ENCODE data around the gene CHD2.
A peak's percentile ranks its signal among the peaks of the same experiment; 100 is the strongest.

The CHD2 gene

DNA sequence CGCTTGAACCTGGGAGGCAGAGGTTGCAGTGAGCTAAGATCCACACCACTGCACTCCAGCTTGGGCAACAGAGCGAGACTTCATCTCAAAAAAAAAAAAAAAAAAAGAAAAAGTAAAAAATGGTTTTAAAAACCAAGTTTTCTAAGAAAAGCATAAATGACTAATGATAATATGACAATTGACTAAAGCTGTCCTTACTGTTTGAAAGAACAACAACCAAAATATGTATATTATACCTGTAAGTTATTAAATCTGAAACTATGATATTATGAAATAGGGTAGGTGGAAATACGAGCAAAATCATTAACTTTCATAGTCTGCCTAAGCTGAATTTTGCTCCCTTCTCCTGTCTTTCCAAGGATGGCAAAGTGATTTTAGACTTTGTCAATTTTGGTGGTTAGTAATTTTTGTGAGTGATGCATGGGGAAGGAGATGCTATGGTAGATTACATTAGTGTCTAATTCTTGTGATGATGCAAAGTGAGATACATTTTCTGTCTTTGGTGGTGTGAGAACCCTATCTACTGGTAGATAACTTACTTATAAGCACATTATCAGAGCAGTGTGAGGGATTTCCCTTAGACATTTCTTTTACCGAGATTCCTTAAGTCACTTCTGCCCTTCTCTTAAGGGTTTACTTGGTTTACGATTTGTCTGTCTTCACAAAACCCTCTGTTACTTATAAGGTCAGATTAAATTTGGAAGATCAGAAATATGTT, 10.6 kb upstream of the CHD2 start:
- Mint-ChIP-seq H3K27ac (ENCODE audit: low read depth) (peak overlapping the region; percentile 81), H3K27me3 (no peaks in the 10 kb centered on the region), H3K4me3 (peak overlapping the region; percentile 65), H3K9me3 (no peaks in the 10 kb centered on the region), H3K36me3 (ENCODE audit: insufficient read depth) (peaks cover 77% of the 10 kb centered on the region), H3K4me1 (peaks cover 48% of the 10 kb centered on the region)
- DNase-seq (ENCODE audit: low spot score in 2 of 2) (no peak), ATAC-seq (replicated peaks; ENCODE audit: extremely low read depth, poor library complexity, severe bottlenecking) (no peak)

DNA sequence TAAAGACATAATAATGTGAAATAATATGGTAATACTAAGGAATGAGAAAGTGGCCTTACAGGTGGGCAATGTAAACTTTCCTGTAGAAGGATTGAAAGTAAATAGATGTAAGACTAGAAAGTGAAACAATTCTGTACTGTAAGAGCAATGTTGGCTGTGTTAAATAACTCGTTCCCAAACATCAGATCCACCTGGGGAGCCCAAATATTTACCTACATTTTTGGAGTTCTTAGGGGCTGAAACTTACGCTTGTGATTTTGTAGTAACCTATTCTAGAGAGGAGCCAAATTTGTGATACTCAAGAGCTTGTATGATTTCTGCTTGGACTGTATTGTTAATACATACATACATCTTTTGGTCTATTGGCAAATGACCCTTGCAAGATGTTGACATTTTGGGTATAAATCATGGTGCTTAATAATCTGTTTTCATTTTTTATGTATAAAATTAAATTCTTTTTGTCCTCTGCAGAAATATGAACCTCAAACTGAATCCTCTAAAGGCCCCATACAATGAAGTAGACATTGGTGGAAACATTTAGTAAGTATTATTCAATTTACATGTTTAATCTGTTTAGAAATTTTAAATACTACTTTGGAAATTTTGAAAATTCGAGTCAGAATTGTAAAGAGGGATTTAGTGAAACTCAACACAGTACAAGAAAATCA, 8.5 kb upstream of the CHD2 start:
- no peak for DNase-seq (ENCODE audit: low spot score in 2 of 2)

DNA sequence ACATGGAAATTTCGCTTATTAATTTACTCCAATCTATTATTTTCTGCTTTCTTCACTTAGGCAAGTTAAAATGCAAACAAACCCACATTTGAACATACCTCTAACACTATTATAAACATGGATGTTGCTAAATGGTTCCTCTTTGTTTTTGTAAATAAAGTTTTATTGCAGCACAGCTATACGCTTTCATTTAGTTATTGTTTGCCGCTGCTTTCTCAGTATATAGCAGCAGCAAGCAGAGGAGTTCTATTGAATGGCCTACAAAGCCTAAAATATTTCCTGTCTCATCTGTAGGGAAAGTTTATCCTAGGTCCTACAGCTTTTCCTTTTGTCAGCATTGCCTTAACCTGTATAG, 7.9 kb upstream of the CHD2 start:
- peaks cover 72% of the 10 kb centered on the region for H3K36me3 Mint-ChIP-seq (ENCODE audit: insufficient read depth)
- H3K9me3 Mint-ChIP-seq = no peaks in the 10 kb centered on the region
- peaks cover 48% of the 10 kb centered on the region for H3K4me1 Mint-ChIP-seq
- H3K27me3 Mint-ChIP-seq = no peaks in the 10 kb centered on the region
- DNase-seq (ENCODE audit: low spot score in 2 of 2) = no peak
- no peak for ATAC-seq (replicated peaks; ENCODE audit: extremely low read depth, poor library complexity, severe bottlenecking)
- H3K4me3 Mint-ChIP-seq = no peak overlapping the region
- H3K27ac Mint-ChIP-seq (ENCODE audit: low read depth) = no peak overlapping the region

More for the DNA sequence above, 8.5 kb upstream of the CHD2 start:
- H3K9me3 Mint-ChIP-seq = no peaks in the 10 kb centered on the region
- H3K36me3 Mint-ChIP-seq (ENCODE audit: insufficient read depth) = peaks cover 72% of the 10 kb centered on the region
- H3K4me3 Mint-ChIP-seq = peak overlapping the region; percentile 65
- H3K4me1 Mint-ChIP-seq = peaks cover 48% of the 10 kb centered on the region
- ATAC-seq (replicated peaks; ENCODE audit: extremely low read depth, poor library complexity, severe bottlenecking) = no peak
- H3K27me3 Mint-ChIP-seq = no peaks in the 10 kb centered on the region
- no peak overlapping the region for H3K27ac Mint-ChIP-seq (ENCODE audit: low read depth)

GRCh38 chr15:92893200-92893599, 6.9 kb upstream of the CHD2 start:
- Mint-ChIP-seq H3K36me3 (ENCODE audit: insufficient read depth) (peaks cover 73% of the 10 kb centered on the region), H3K9me3 (no peaks in the 10 kb centered on the region), H3K4me3 (no peak overlapping the region)

DNA sequence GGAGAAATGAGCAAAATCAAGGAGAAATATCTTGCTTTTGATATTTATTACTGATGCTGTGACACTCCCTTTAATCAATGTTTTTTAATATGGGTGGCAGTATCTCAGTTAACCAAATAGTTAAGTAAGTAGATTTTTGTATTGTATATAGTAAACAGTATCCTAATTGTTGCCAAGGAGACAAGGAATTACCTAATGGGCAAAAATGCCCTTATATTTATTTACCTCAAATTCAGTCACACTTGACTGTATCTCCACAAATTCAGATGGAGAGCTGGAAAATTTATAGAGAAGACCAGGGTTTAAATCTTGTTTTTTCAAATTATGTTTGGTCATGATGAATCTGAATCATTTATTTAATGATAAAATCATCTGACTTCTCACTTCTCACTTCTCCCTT, 3.6 kb upstream of the CHD2 start:
- no peak for ATAC-seq (replicated peaks; ENCODE audit: extremely low read depth, poor library complexity, severe bottlenecking)
- H3K27ac Mint-ChIP-seq (ENCODE audit: low read depth) = peak overlapping the region; percentile 99
- no peaks in the 10 kb centered on the region for H3K27me3 Mint-ChIP-seq
- H3K36me3 Mint-ChIP-seq (ENCODE audit: insufficient read depth) = peaks cover 77% of the 10 kb centered on the region
- peaks cover 45% of the 10 kb centered on the region for H3K4me1 Mint-ChIP-seq
- no peak overlapping the region for H3K4me3 Mint-ChIP-seq
- DNase-seq (ENCODE audit: low spot score in 2 of 2) = no peak
- H3K9me3 Mint-ChIP-seq = peaks cover 7% of the 10 kb centered on the region

More at GRCh38 chr15:92893200-92893599, 6.9 kb upstream of the CHD2 start:
- Mint-ChIP-seq H3K27ac (ENCODE audit: low read depth) (no peak overlapping the region), H3K27me3 (no peaks in the 10 kb centered on the region), H3K4me1 (peaks cover 49% of the 10 kb centered on the region)
- ATAC-seq (replicated peaks; ENCODE audit: extremely low read depth, poor library complexity, severe bottlenecking) (no peak), DNase-seq (ENCODE audit: low spot score in 2 of 2) (no peak)

DNA sequence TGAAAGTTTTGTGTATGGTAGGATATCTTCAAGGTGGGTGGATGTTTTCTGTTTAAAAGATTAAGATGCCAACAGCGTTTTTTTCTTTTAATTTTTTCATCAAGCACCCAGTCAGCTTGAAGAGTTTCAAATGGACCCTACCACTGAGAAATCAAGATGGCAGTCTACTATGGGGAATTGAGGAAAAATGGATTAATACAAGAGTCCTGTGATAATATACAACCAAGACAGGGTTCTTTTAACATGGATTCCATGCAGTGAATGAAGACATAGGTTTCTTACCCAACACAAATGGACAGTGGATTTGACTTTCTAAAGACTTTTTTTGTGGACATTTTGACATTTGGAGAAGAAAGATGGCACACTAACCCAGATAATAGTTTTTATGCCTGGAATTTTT, 2.5 kb upstream of the CHD2 start:
- peaks cover 7% of the 10 kb centered on the region for H3K9me3 Mint-ChIP-seq
- no peak for ATAC-seq (replicated peaks; ENCODE audit: extremely low read depth, poor library complexity, severe bottlenecking)
- H3K27ac Mint-ChIP-seq (ENCODE audit: low read depth) = peak overlapping the region; percentile 99
- no peak for DNase-seq (ENCODE audit: low spot score in 2 of 2)
- no peak overlapping the region for H3K4me3 Mint-ChIP-seq
- H3K36me3 Mint-ChIP-seq (ENCODE audit: insufficient read depth) = peaks cover 72% of the 10 kb centered on the region
- H3K27me3 Mint-ChIP-seq = no peaks in the 10 kb centered on the region
- H3K4me1 Mint-ChIP-seq = peaks cover 44% of the 10 kb centered on the region

DNA sequence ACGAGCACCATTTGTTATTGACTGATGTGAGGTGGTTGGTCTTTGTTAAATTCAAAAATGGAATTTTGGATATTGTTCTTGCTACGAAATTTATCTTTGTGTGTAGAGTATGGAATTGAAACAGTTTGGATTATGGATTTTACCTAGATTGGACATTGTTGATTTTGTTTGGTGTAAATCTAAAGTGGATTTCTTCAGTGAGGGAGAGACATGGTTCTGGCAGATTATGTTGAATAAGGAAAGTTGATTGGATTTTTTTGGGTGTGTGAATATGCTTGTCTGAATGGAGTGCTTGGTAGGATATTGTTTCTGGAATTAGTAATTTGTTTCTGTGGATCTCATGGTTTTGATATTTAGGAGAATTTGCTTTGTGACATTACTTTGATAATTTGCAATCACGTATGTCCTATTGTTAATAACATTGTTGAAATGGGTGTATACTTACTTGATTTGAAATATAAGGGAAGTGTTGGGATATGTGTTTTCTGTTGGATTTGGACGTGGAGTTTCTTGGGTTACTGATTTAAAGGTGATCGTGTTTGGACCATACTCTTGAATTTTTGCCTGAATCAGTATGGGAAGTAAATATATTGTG, 1.0 kb upstream of the CHD2 start:
- no peaks in the 10 kb centered on the region for H3K27me3 Mint-ChIP-seq
- peaks cover 69% of the 10 kb centered on the region for H3K36me3 Mint-ChIP-seq (ENCODE audit: insufficient read depth)
- peaks cover 50% of the 10 kb centered on the region for H3K4me1 Mint-ChIP-seq
- DNase-seq (ENCODE audit: low spot score in 2 of 2) (no peak), ATAC-seq (replicated peaks; ENCODE audit: extremely low read depth, poor library complexity, severe bottlenecking) (no peak)
- H3K27ac Mint-ChIP-seq (ENCODE audit: low read depth) = peak overlapping the region; percentile 99
- H3K4me3 Mint-ChIP-seq = peak overlapping the region; percentile 89
- H3K9me3 Mint-ChIP-seq = peaks cover 7% of the 10 kb centered on the region

GRCh38 chr15:92899601-92899947, 550 bp upstream of the CHD2 start:
- Mint-ChIP-seq H3K27me3 (no peaks in the 10 kb centered on the region), H3K36me3 (ENCODE audit: insufficient read depth) (peaks cover 69% of the 10 kb centered on the region), H3K27ac (ENCODE audit: low read depth) (peak overlapping the region; percentile 99), H3K9me3 (peaks cover 7% of the 10 kb centered on the region), H3K4me1 (peaks cover 50% of the 10 kb centered on the region), H3K4me3 (peak overlapping the region; percentile 89)
- ATAC-seq (replicated peaks; ENCODE audit: extremely low read depth, poor library complexity, severe bottlenecking) = no peak
- no peak for DNase-seq (ENCODE audit: low spot score in 2 of 2)

DNA sequence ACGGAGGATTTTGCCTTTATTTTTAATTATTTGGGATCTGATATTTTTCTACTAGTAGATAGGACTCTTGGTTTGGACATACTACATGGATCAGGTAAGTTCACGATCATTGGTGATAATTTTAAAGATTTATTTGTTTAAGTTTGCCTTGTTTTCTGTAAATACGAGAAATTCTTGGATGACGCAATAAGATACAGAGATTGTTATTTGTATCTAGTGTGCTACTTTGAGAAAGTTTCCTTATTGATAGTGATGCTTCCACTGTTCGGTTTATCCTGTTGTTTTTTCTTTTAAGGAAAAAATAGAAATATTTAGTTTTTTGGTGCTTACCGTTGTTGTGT, 577 bp downstream of the CHD2 start:
- Mint-ChIP-seq H3K27me3 (no peaks in the 10 kb centered on the region), H3K36me3 (ENCODE audit: insufficient read depth) (peaks cover 63% of the 10 kb centered on the region), H3K4me3 (peak overlapping the region; percentile 89), H3K4me1 (peaks cover 56% of the 10 kb centered on the region), H3K9me3 (peaks cover 7% of the 10 kb centered on the region), H3K27ac (ENCODE audit: low read depth) (peak overlapping the region; percentile 99)
- DNase-seq (ENCODE audit: low spot score in 2 of 2) (no peak), ATAC-seq (replicated peaks; ENCODE audit: extremely low read depth, poor library complexity, severe bottlenecking) (no peak)

DNA sequence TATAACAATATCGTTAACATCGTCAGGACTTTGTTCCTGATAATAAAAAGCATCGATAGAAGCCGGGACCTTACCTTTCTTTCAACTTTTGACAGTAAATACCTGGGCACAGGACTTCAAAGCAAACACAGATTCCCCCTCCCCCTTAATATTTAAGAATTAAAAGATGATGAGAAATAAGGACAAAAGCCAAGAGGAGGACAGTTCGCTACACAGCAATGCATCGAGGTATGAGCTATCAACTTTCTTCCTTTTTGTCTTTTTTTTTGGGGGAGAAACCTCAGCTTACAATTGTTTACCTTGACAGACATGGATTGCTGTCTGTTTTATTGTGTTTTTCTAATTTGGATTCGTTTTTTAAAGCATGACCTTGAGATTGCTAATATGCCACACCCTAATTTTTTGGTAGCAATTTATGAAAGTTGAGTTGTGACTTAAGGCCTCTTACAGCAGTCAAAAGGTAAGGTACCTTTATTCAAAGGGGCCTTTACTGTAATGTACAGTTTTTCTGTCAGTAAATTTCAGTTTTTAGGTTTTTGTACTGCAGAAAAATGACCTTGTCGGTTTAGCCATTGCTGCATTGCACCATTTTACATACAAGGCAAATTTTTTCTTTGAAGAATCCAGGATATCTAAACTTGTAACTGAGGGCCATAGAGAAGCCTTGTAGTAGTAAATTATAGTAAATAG, 1.1 kb downstream of the CHD2 start:
- Mint-ChIP-seq H3K4me1 (peaks cover 59% of the 10 kb centered on the region), H3K4me3 (peak overlapping the region; percentile 89), H3K9me3 (peaks cover 7% of the 10 kb centered on the region), H3K27me3 (no peaks in the 10 kb centered on the region), H3K27ac (ENCODE audit: low read depth) (peak overlapping the region; percentile 99), H3K36me3 (ENCODE audit: insufficient read depth) (peaks cover 64% of the 10 kb centered on the region)
- ATAC-seq (replicated peaks; ENCODE audit: extremely low read depth, poor library complexity, severe bottlenecking) (no peak), DNase-seq (ENCODE audit: low spot score in 2 of 2) (no peak)

GRCh38 chr15:92901995-92902394, 1.9 kb downstream of the CHD2 start:
- DNase-seq (ENCODE audit: low spot score in 2 of 2) (no peak), ATAC-seq (replicated peaks; ENCODE audit: extremely low read depth, poor library complexity, severe bottlenecking) (no peak)
- Mint-ChIP-seq H3K36me3 (ENCODE audit: insufficient read depth) (peaks cover 62% of the 10 kb centered on the region), H3K27me3 (no peaks in the 10 kb centered on the region), H3K4me3 (peak overlapping the region; percentile 89), H3K27ac (ENCODE audit: low read depth) (peak overlapping the region; percentile 16), H3K9me3 (peaks cover 7% of the 10 kb centered on the region), H3K4me1 (peaks cover 59% of the 10 kb centered on the region)

- DNase-seq (ENCODE audit: low spot score in 2 of 2) (no peak), ATAC-seq (replicated peaks; ENCODE audit: extremely low read depth, poor library complexity, severe bottlenecking) (no peak)
- H3K4me3 Mint-ChIP-seq = peak overlapping the region; percentile 89
- H3K4me1 Mint-ChIP-seq = peaks cover 62% of the 10 kb centered on the region
- H3K36me3 Mint-ChIP-seq (ENCODE audit: insufficient read depth) = peaks cover 54% of the 10 kb centered on the region
- H3K27ac Mint-ChIP-seq (ENCODE audit: low read depth) = peak overlapping the region; percentile 98
- peaks cover 7% of the 10 kb centered on the region for H3K9me3 Mint-ChIP-seq
- no peaks in the 10 kb centered on the region for H3K27me3 Mint-ChIP-seq
These were observed 2.8 kb downstream of the CHD2 start for GRCh38 chr15:92902737-92903593.

Measured in central memory CD8-positive, alpha-beta T cell (primary cell).